PC-3 (cell line): ENCODE measurements around the gene CHST11. TPM values are rescaled to one million over a fixed set of nuclear protein-coding genes. Genes with fewer than 3 reads are reported as not detected.

Experiments used
- ATAC-seq: fragments of 200-7000 bp; cut with Tn5 transposase; 2 replicates; pipeline ENCODE4 v1.9.1; 2020; ENCODE audit warnings: mild to moderate bottlenecking, moderate library complexity
- BruUV-seq: library from RNA; stranded (reverse); fragments of 400-500 nt; replicated peaks from 2 replicates; lab custom pipeline; 2021; lab: Mats Ljungman, UMichigan
- CTCF ChIA-PET: fragments of 300-600 bp; sonication (Branson Sonifier 250); formaldehyde crosslinking; loops from one replicate; lab custom pipeline; 2022; ENCODE audit warnings: antibody characterized with exemption; lab: Charles Lee
- POLR2A ChIA-PET: fragments of 300-600 bp; sonication (Branson Sonifier 250); formaldehyde crosslinking; loops from one replicate; lab custom pipeline; 2022; ENCODE audit warnings: antibody characterized with exemption; ENCODE audit not compliant: unreplicated experiment; lab: Charles Lee
- DNase-seq: peaks from one replicate; pipeline ENCODE4 v3.0.0-alpha.2; 2015
- H2AFZ ChIP-seq: fragments of 300-600 bp; sonication (generic); 2 replicates; pipeline ENCODE4 v1.6.0; 2016; ENCODE audit warnings: antibody characterized with exemption, low read length
- H3F3A ChIP-seq: fragments of 300-600 bp; sonication (generic); one replicate; pipeline ENCODE4 v1.6.0; 2017; ENCODE audit warnings: antibody characterized with exemption, low read length, control low read depth, mild to moderate bottlenecking; ENCODE audit not compliant: unreplicated experiment
- H3K27ac ChIP-seq: fragments of 300-600 bp; sonication (generic); 2 replicates; pipeline ENCODE4 v1.5.1; 2016; ENCODE audit warnings: mild to moderate bottlenecking, low read length
- H3K27me3 ChIP-seq: fragments of 300-600 bp; sonication (generic); 2 replicates; pipeline ENCODE4 v1.6.1; 2016; ENCODE audit warnings: low read length, mixed read lengths
- H3K36me3 ChIP-seq: fragments of 300-600 bp; sonication (generic); 2 replicates; pipeline ENCODE4 v1.6.1; 2016; ENCODE audit warnings: low read depth, mixed run types, low read length, mixed read lengths
- H3K4me1 ChIP-seq: fragments of 300-600 bp; sonication (generic); 2 replicates; pipeline ENCODE4 v1.5.1; 2016; ENCODE audit warnings: low read length; ENCODE audit not compliant: insufficient read depth
- H3K4me2 ChIP-seq: fragments of 300-600 bp; sonication (generic); 2 replicates; pipeline ENCODE4 v1.6.0; 2016; ENCODE audit warnings: low read length
- H3K4me3 ChIP-seq: fragments of 300-600 bp; sonication (generic); 2 replicates; pipeline ENCODE4 v1.5.1; 2016; ENCODE audit warnings: mild to moderate bottlenecking, low read length, mixed read lengths
- H3K79me2 ChIP-seq: fragments of 300-600 bp; sonication (generic); 2 replicates; pipeline ENCODE4 v1.6.1; 2017; ENCODE audit warnings: low read length, mixed read lengths
- H3K9ac ChIP-seq: fragments of 300-600 bp; sonication (generic); 2 replicates; pipeline ENCODE4 v1.6.0; 2016; ENCODE audit warnings: mild to moderate bottlenecking, low read length
- H3K9me2 ChIP-seq: fragments of 300-600 bp; sonication (generic); replicated peaks from 2 replicates; pipeline ENCODE4 v1.6.1; 2016; ENCODE audit warnings: mixed run types, low read length, mixed read lengths
- H3K9me3 ChIP-seq: fragments of 300-600 bp; sonication (generic); 2 replicates; pipeline ENCODE4 v1.6.1; 2016; ENCODE audit warnings: low read length, mixed read lengths
- H4K20me1 ChIP-seq: fragments of 300-600 bp; sonication (generic); 2 replicates; pipeline ENCODE4 v1.6.1; 2016; ENCODE audit warnings: low read length, mixed read lengths
- CTCF ChIP-seq: fragments of 300-600 bp; sonication (generic); conservative IDR thresholded peaks from 2 replicates; pipeline ENCODE4 v1.5.1; 2017; ENCODE audit warnings: antibody characterized with exemption, low read depth, mild to moderate bottlenecking, low read length
- EZH2 ChIP-seq: fragments of 300-600 bp; sonication (generic); IDR thresholded peaks from one replicate; pipeline ENCODE4 v1.6.1; 2017; ENCODE audit warnings: antibody characterized with exemption, mild to moderate bottlenecking, low read length; ENCODE audit not compliant: unreplicated experiment
- EZH2phosphoT487 ChIP-seq: fragments of 300-600 bp; sonication (generic); IDR thresholded peaks from 2 replicates; pipeline ENCODE4 v1.6.1; 2018; ENCODE audit warnings: mild to moderate bottlenecking, antibody characterized with exemption, low read length, borderline replicate concordance
- intact Hi-C: fragments of 100-400 bp; cut with micrococcal nuclease; formaldehyde crosslinking; loops from 2 replicates; pipeline ENCODE4 v1.9.0; 2023
- total RNA-seq: library from RNA; depleted of rRNA; stranded (reverse); fragments of >200 nt; gene quantifications from 2 replicates; pipeline ENCODE4 v1.2.3, GENCODE V29; 2014

Gene CHST11
- total RNA-seq, 1 experiment from 2014 or later: 53.5 TPM

GRCh38 chr12:104662908-104663307 is 206.2 kb downstream of the CHST11 start:
- ATAC-seq (no peak), DNase-seq (no peak)
- Histone ChIP-seq H3K27me3 (no peaks in the 10 kb centered on the region), H3K9ac (no peak overlapping the region), H3K79me2 (no peaks in the 10 kb centered on the region), H3F3A (no peaks in the 10 kb centered on the region), H3K9me3 (no peaks in the 10 kb centered on the region), H3K4me1 (peaks cover 23% of the 10 kb centered on the region), H3K4me2 (peak overlapping the region; percentile 29; the same call in 1 of the 2 replicates), H3K36me3 (no peaks in the 10 kb centered on the region), H3K4me3 (no peak overlapping the region), H2AFZ (no peak overlapping the region), H4K20me1 (no peaks in the 10 kb centered on the region), H3K27ac (no peak overlapping the region), H3K9me2 (no peaks in the 10 kb centered on the region)
- no peak for TF ChIP-seq CTCF
- POLR2A ChIA-PET: no interaction called here
- intact Hi-C loops: loop anchor here (5.0 kb wide), 2 partner anchors 214 to 281 kb away; no protein-coding TSS in a partner anchor
- no TSS peak for BruUV-seq
- CTCF ChIA-PET: no interaction called here

- intact Hi-C loops: loop anchor here (5.0 kb wide), 2 partner anchors 213 to 282 kb away; no protein-coding TSS in a partner anchor
- peaks cover 31% of the 10 kb centered on the region for H3K4me1 ChIP-seq
- ChIA-PET POLR2A (no interaction called here), CTCF (no interaction called here)
- no peak overlapping the region for H3K4me3 ChIP-seq
- H3K27me3 ChIP-seq: no peaks in the 10 kb centered on the region
- no TSS peak for BruUV-seq
- TF ChIP-seq CTCF: no peak
- TF ChIP-seq EZH2: no peak
- TF ChIP-seq EZH2phosphoT487: no peak
- H2AFZ ChIP-seq: no peak overlapping the region
- H4K20me1 ChIP-seq: no peaks in the 10 kb centered on the region
- no peaks in the 10 kb centered on the region for H3K36me3 ChIP-seq
- H3F3A ChIP-seq: no peaks in the 10 kb centered on the region
- no peaks in the 10 kb centered on the region for H3K79me2 ChIP-seq
- no peak for ATAC-seq
- H3K9me2 ChIP-seq: no peaks in the 10 kb centered on the region
- no peak overlapping the region for H3K4me2 ChIP-seq
- no peak for DNase-seq
- H3K9ac ChIP-seq: no peak overlapping the region
- H3K27ac ChIP-seq: no peak overlapping the region
- no peaks in the 10 kb centered on the region for H3K9me3 ChIP-seq
Measured at GRCh38 chr12:104664351-104664750, 207.6 kb downstream of the CHST11 start.

- Histone ChIP-seq H3K4me2 (no peak overlapping the region), H3K79me2 (no peaks in the 10 kb centered on the region), H4K20me1 (no peaks in the 10 kb centered on the region), H3K9ac (no peak overlapping the region), H3F3A (no peaks in the 10 kb centered on the region), H3K36me3 (no peaks in the 10 kb centered on the region), H3K27ac (no peak overlapping the region), H2AFZ (no peak overlapping the region), H3K9me3 (no peaks in the 10 kb centered on the region), H3K27me3 (no peaks in the 10 kb centered on the region), H3K9me2 (no peaks in the 10 kb centered on the region), H3K4me3 (no peak overlapping the region), H3K4me1 (peaks cover 38% of the 10 kb centered on the region)
- TF ChIP-seq EZH2 (no peak), EZH2phosphoT487 (no peak), CTCF (no peak)
- DNase-seq (peak; percentile 40), ATAC-seq (no peak)
- CTCF ChIA-PET: no interaction called here
- intact Hi-C loops: no loop called here
- no TSS peak for BruUV-seq
- POLR2A ChIA-PET: interaction anchor here (0.6 kb wide), 1 partner anchor 435 kb away, joined by 3 read pairs; no protein-coding TSS in a partner anchor
Measured at GRCh38 chr12:104665296-104665695, 208.5 kb downstream of the CHST11 start.
